ENCODE data around the gene FBXL17.

FBXL17 gene

GRCh38 chr5:107915176-107915812, 466.6 kb downstream of the FBXL17 start:
- DNase-seq (ENCODE audit: low read depth in 2 of 2) = no peak

- no peak for DNase-seq (ENCODE audit: low read depth in 2 of 2)
Observed at GRCh38 chr5:107913494-107913893, 468.4 kb downstream of the FBXL17 start.

- DNase-seq (ENCODE audit: low read depth in 2 of 2) = no peak
Observed at GRCh38 chr5:107900721-107901120, 481.2 kb downstream of the FBXL17 start.

- DNase-seq (ENCODE audit: low read depth in 2 of 2) = no peak
Observed at GRCh38 chr5:107894361-107894760, 487.5 kb downstream of the FBXL17 start.

GRCh38 chr5:107893642-107894041, 488.3 kb downstream of the FBXL17 start:
- DNase-seq (ENCODE audit: low read depth in 2 of 2) = no peak

GRCh38 chr5:107889387-107889786, 492.5 kb downstream of the FBXL17 start:
- no peak for DNase-seq (ENCODE audit: low read depth in 2 of 2)

GRCh38 chr5:107888541-107888940, 493.4 kb downstream of the FBXL17 start:
- no peak for DNase-seq (ENCODE audit: low read depth in 2 of 2)

- DNase-seq (ENCODE audit: low read depth in 2 of 2) = no peak
Observed at GRCh38 chr5:107887166-107887943, 494.5 kb downstream of the FBXL17 start.

GRCh38 chr5:107885601-107886000, 496.3 kb downstream of the FBXL17 start:
- no peak for DNase-seq (ENCODE audit: low read depth in 2 of 2)

GRCh38 chr5:107884871-107885270, 497.0 kb downstream of the FBXL17 start:
- DNase-seq (ENCODE audit: low read depth in 2 of 2) = no peak

- no peak for DNase-seq (ENCODE audit: low read depth in 2 of 2)
Observed at GRCh38 chr5:107878661-107879060, 503.2 kb downstream of the FBXL17 start.

GRCh38 chr5:107876906-107877305, 505.0 kb downstream of the FBXL17 start:
- DNase-seq (ENCODE audit: low read depth in 2 of 2) = no peak

GRCh38 chr5:107876261-107876660, 505.6 kb downstream of the FBXL17 start:
- no peak for DNase-seq (ENCODE audit: low read depth in 2 of 2)

GRCh38 chr5:107875833-107876232, 506.1 kb downstream of the FBXL17 start:
- DNase-seq (ENCODE audit: low read depth in 2 of 2) = no peak

GRCh38 chr5:107874795-107875194, 507.1 kb downstream of the FBXL17 start:
- DNase-seq (ENCODE audit: low read depth in 2 of 2) = no peak

- no peak for DNase-seq (ENCODE audit: low read depth in 2 of 2)
Observed at GRCh38 chr5:107873877-107874276, 508.0 kb downstream of the FBXL17 start.

GRCh38 chr5:107871023-107871422, 510.9 kb downstream of the FBXL17 start:
- DNase-seq (ENCODE audit: low read depth in 2 of 2) = no peak

GRCh38 chr5:107869438-107870115, 512.3 kb downstream of the FBXL17 start:
- no peak for DNase-seq (ENCODE audit: low read depth in 2 of 2)

GRCh38 chr5:107868650-107869409, 513.1 kb downstream of the FBXL17 start:
- no peak for DNase-seq (ENCODE audit: low read depth in 2 of 2)

- no peak for DNase-seq (ENCODE audit: low read depth in 2 of 2)
Observed at GRCh38 chr5:107867266-107867665, 514.6 kb downstream of the FBXL17 start.

- DNase-seq (ENCODE audit: low read depth in 2 of 2) = no peak
Observed at GRCh38 chr5:107864793-107865192, 517.1 kb downstream of the FBXL17 start.

- DNase-seq (ENCODE audit: low read depth in 2 of 2) = no peak
Observed at GRCh38 chr5:107863125-107863524, 518.8 kb downstream of the FBXL17 start.

Data from stimulated activated CD4-positive, alpha-beta T cell treated with anti-CD3 and anti-CD28 coated beads, Interleukin-4, amount 100 ng/mL, for 48 hours (primary cell).